Hindlimb muscle (tissue), 1 donor: ENCODE results near the gene ANKRD6. TPM values are rescaled to one million over a fixed set of nuclear protein-coding genes. Genes with fewer than 3 reads are reported as not detected.

Experiments used
- DNase-seq: peaks from one replicate; pipeline ENCODE4 v3.0.0-alpha.2; 2013
- polyA plus RNA-seq: library from polyadenylated mRNA; unstranded; fragments of 120-200 nt; gene quantifications from one replicate; pipeline ENCODE4 v1.2.1, GENCODE V29; 2013; ENCODE audit not compliant: insufficient read length

Gene ANKRD6
- polyA plus RNA-seq, 1 donor, result 7.9 TPM

GRCh38 chr6:89566008-89566800 lies 133.3 kb downstream of the ANKRD6 start:
- DNase-seq, result no peak

- DNase-seq, result no peak
These were observed 134.1 kb downstream of the ANKRD6 start for GRCh38 chr6:89566930-89567629.

GRCh38 chr6:89567630-89568390 lies 134.9 kb downstream of the ANKRD6 start:
- DNase-seq, result no peak

- DNase-seq, result no peak
These were observed 142.1 kb downstream of the ANKRD6 start for GRCh38 chr6:89574910-89575561.

GRCh38 chr6:89575562-89575960 lies 142.6 kb downstream of the ANKRD6 start:
- DNase-seq, result no peak

- DNase-seq, result no peak
These were observed 148.2 kb downstream of the ANKRD6 start for GRCh38 chr6:89580997-89581666.

GRCh38 chr6:89581689-89582088 lies 148.7 kb downstream of the ANKRD6 start:
- DNase-seq, result no peak

- DNase-seq, result no peak
These were observed 149.8 kb downstream of the ANKRD6 start for GRCh38 chr6:89582669-89583325.

- no peak for DNase-seq
These were observed 150.6 kb downstream of the ANKRD6 start for GRCh38 chr6:89583559-89583958.

- no peak for DNase-seq
These were observed 151.6 kb downstream of the ANKRD6 start for GRCh38 chr6:89584539-89584938.

- DNase-seq, result no peak
These were observed 152.2 kb downstream of the ANKRD6 start for GRCh38 chr6:89585154-89585553.

GRCh38 chr6:89589297-89590025 lies 156.5 kb downstream of the ANKRD6 start:
- no peak for DNase-seq

- no peak for DNase-seq
These were observed 157.2 kb downstream of the ANKRD6 start for GRCh38 chr6:89590133-89590532.

- no peak for DNase-seq
These were observed 158.8 kb downstream of the ANKRD6 start for GRCh38 chr6:89591745-89592144.

- no peak for DNase-seq
These were observed 163.1 kb downstream of the ANKRD6 start for GRCh38 chr6:89596056-89596455.

GRCh38 chr6:89596484-89596883 lies 163.5 kb downstream of the ANKRD6 start:
- no peak for DNase-seq

- no peak for DNase-seq
These were observed 164.4 kb downstream of the ANKRD6 start for GRCh38 chr6:89597372-89597771.

GRCh38 chr6:89597988-89598387 lies 165.0 kb downstream of the ANKRD6 start:
- peak; percentile 21 for DNase-seq

GRCh38 chr6:89599727-89600126 lies 166.8 kb downstream of the ANKRD6 start:
- no peak for DNase-seq

GRCh38 chr6:89602166-89602565 lies 169.2 kb downstream of the ANKRD6 start:
- no peak for DNase-seq

GRCh38 chr6:89604653-89605052 lies 171.7 kb downstream of the ANKRD6 start:
- no peak for DNase-seq
